Liver (tissue), 9 donors: ENCODE data around the gene ATCAY. TPM values are rescaled to one million over a fixed set of nuclear protein-coding genes. Genes with fewer than 3 reads are reported as not detected.

Experiments used
- DNase-seq: peaks from one replicate; pipeline ENCODE4 v3.0.0-alpha.2; 2017; ENCODE audit warnings: low spot score
- H3K27ac ChIP-seq, 2 donors: one replicate each; pipeline ENCODE4 v1.7.0; 2013; ENCODE audit warnings: inconsistent platforms in 2 of 2, low read length in 2 of 2, control low read depth in 1 of 2, low read depth in 1 of 2, mild to moderate bottlenecking in 1 of 2
- H3K27me3 ChIP-seq, 4 donors: one replicate each; pipeline versions ENCODE4 v1.6.1 to v1.7.0; 2013; ENCODE audit warnings: low read length in 3 of 4, inconsistent platforms in 1 of 4, mild to moderate bottlenecking in 1 of 4, moderate library complexity in 1 of 4; ENCODE audit not compliant: control insufficient read depth in 4 of 4, insufficient read depth in 4 of 4
- H3K36me3 ChIP-seq, 4 donors: one replicate each; pipeline versions ENCODE4 v1.6.1 to v1.7.0; 2013; ENCODE audit warnings: low read length in 3 of 4, mild to moderate bottlenecking in 3 of 4, low read depth in 1 of 4, moderate library complexity in 1 of 4; ENCODE audit not compliant: control insufficient read depth in 4 of 4, insufficient read depth in 3 of 4
- H3K4me1 ChIP-seq, 4 donors: one replicate each; pipeline versions ENCODE4 v1.6.1 to v1.7.0; 2013; ENCODE audit warnings: low read length in 3 of 4, mild to moderate bottlenecking in 3 of 4, moderate library complexity in 1 of 4; ENCODE audit not compliant: control insufficient read depth in 4 of 4, insufficient read depth in 4 of 4
- H3K4me3 ChIP-seq, 3 donors: one replicate each; pipeline versions ENCODE4 v1.6.1 to v1.7.0; 2013; ENCODE audit warnings: low read length in 3 of 3, control low read depth in 1 of 3, low read depth in 1 of 3, mild to moderate bottlenecking in 1 of 3
- H3K9ac ChIP-seq, 2 donors: one replicate each; pipeline ENCODE4 v1.7.0; 2013; ENCODE audit warnings: low read length in 2 of 2, mild to moderate bottlenecking in 2 of 2, moderate library complexity in 2 of 2, control low read depth in 1 of 2, low read depth in 1 of 2
- H3K9me3 ChIP-seq, 4 donors: one replicate each; pipeline versions ENCODE4 v1.6.1 to v1.7.0; 2013; ENCODE audit warnings: low read length in 3 of 4; ENCODE audit not compliant: control insufficient read depth in 4 of 4
- ATF3 ChIP-seq: IDR thresholded peaks from 2 replicates; pipeline ENCODE4 v1.6.1; 2016; ENCODE audit warnings: antibody characterized with exemption
- CTCF ChIP-seq: fragments of 150-350 bp; IDR thresholded peaks from 2 replicates; pipeline ENCODE4 v1.5.1; 2017; ENCODE audit warnings: improper control_type of control experiment, low read depth, low read length; ENCODE audit not compliant: missing input control
- EGR1 ChIP-seq, 2 donors: IDR thresholded peaks; 2 replicates each; pipeline ENCODE4 v1.6.1; 2016 to 2018; ENCODE audit warnings: antibody characterized with exemption in 2 of 2, low read depth in 2 of 2
- FOXA1 ChIP-seq: IDR thresholded peaks from 2 replicates; pipeline ENCODE4 v1.6.1; 2016; ENCODE audit warnings: antibody characterized with exemption
- FOXA2 ChIP-seq: IDR thresholded peaks from 2 replicates; pipeline ENCODE4 v1.6.1; 2016; ENCODE audit warnings: antibody characterized with exemption
- GABPA ChIP-seq, 2 donors: IDR thresholded peaks in 1 of 2; conservative IDR thresholded peaks in 1 of 2; 2 replicates each; pipeline ENCODE4 v1.6.1; 2016; ENCODE audit warnings: antibody characterized with exemption in 2 of 2, mild to moderate bottlenecking in 1 of 2, moderate library complexity in 1 of 2
- HNF4A ChIP-seq, 2 donors: conservative IDR thresholded peaks; 2 replicates each; pipeline ENCODE4 v1.6.1; 2016; ENCODE audit warnings: antibody characterized with exemption in 2 of 2, mild to moderate bottlenecking in 2 of 2
- HNF4G ChIP-seq: IDR thresholded peaks from 2 replicates; pipeline ENCODE4 v1.6.1; 2016; ENCODE audit warnings: antibody characterized with exemption
- NR2F2 ChIP-seq: IDR thresholded peaks from 2 replicates; pipeline ENCODE4 v1.6.1; 2016; ENCODE audit warnings: antibody characterized with exemption
- REST ChIP-seq: IDR thresholded peaks from 2 replicates; pipeline ENCODE4 v1.6.1; 2016; ENCODE audit warnings: antibody characterized with exemption, mild to moderate bottlenecking
- RXRA ChIP-seq, 2 donors: IDR thresholded peaks; 2 replicates each; pipeline ENCODE4 v1.6.1; 2017 to 2018; ENCODE audit warnings: antibody characterized with exemption in 2 of 2, mild to moderate bottlenecking in 1 of 2
- SP1 ChIP-seq: IDR thresholded peaks from 2 replicates; pipeline ENCODE4 v1.6.1; 2018; ENCODE audit warnings: antibody characterized with exemption, mild to moderate bottlenecking
- YY1 ChIP-seq: IDR thresholded peaks from 2 replicates; pipeline ENCODE4 v1.6.1; 2016; ENCODE audit warnings: antibody characterized with exemption, mild to moderate bottlenecking
- ZBTB33 ChIP-seq: IDR thresholded peaks from 2 replicates; pipeline ENCODE4 v1.6.1; 2016; ENCODE audit warnings: antibody characterized with exemption
- WGBS: extraction: QIAGEN DNeasy Blood & Tissue Kit; methylation state at CpG from one replicate; pipeline ENCODE4 v1.1.7; 2013; 5-methylcytosine and 5-hydroxymethylcytosine counted together
- polyA plus RNA-seq, 2 donors: library from polyadenylated mRNA; stranded (reverse) in 1 of 2; unstranded in 1 of 2; fragments of 200-250 nt in 1 of 2; fragments of >200 nt in 1 of 2; fragmentation: Nextera tagmentation in 1 of 2; extraction: Ambion mirVana in 1 of 2; gene quantifications; one replicate each; pipeline versions ENCODE4 v1.2.1 to v1.2.3, GENCODE V29; 2013 to 2015
- total RNA-seq, 2 donors: library from RNA; depleted of rRNA; stranded (reverse); fragments of >200 nt; gene quantifications; one replicate each; pipeline ENCODE4 v1.2.3, GENCODE V29; 2014
- donor health status: healthy.
- donor health status: healthy.
- donor health status: healthy.
- donor health status: healthy.
- donor health status: healthy.

Gene ATCAY
- total and polyA plus RNA-seq, 4 donors, result not detected

GRCh38 chr19:3908266-3909054 is 28.0 kb downstream of the ATCAY start:
- Histone ChIP-seq H3K27me3 (no peaks in the 10 kb centered on the region), H3K9ac (no peak overlapping the region), H3K4me1 (no peaks in the 10 kb centered on the region), H3K36me3 (no peaks in the 10 kb centered on the region), H3K9me3 (peaks cover 0 to 6% (median 2%) of the 10 kb centered on the region in 4 donors), H3K4me3 (no peak overlapping the region), H3K27ac (no peak overlapping the region)
- DNase-seq, result no peak
- TF ChIP-seq REST (no peak), RXRA (IDR thresholded peaks at IDR 0.05) (no peak), NR2F2 (no peak), YY1 (no peak), SP1 (no peak), EGR1 (IDR thresholded peaks at IDR 0.05; ENCODE audit: low read depth in 2 of 2) (no peak), FOXA1 (no peak), HNF4A (conservative IDR thresholded peaks at IDR 0.05) (no peak), CTCF (no peak), FOXA2 (no peak), HNF4G (no peak), ZBTB33 (no peak), ATF3 (no peak)
- WGBS, result 72% methylated on average over 14 of the region's 14 CpGs

GRCh38 chr19:3910105-3910504 is 29.6 kb downstream of the ATCAY start:
- DNase-seq, result no peak
- Histone ChIP-seq H3K9ac (no peak overlapping the region), H3K36me3 (no peaks in the 10 kb centered on the region), H3K9me3 (peaks cover 0 to 6% (median 2%) of the 10 kb centered on the region in 4 donors), H3K4me1 (no peaks in the 10 kb centered on the region), H3K27me3 (no peaks in the 10 kb centered on the region), H3K27ac (no peak overlapping the region), H3K4me3 (no peak overlapping the region)
- no peak for TF ChIP-seq CTCF
- TF ChIP-seq GABPA (IDR thresholded peaks at IDR 0.05 in 1 of 2, conservative IDR thresholded peaks at IDR 0.05 in 1 of 2), result no peak
- no peak for TF ChIP-seq RXRA (IDR thresholded peaks at IDR 0.05)
- WGBS, result 96% methylated on average over 1 of the region's 1 CpG
